Stomach (tissue), 9 donors: ENCODE data around the gene SLC51B. TPM values are rescaled to one million over a fixed set of nuclear protein-coding genes. Genes with fewer than 3 reads are reported as not detected.
"Not testable (repeated sequence)": the region's sequence is repeated elsewhere in the genome, so short reads cannot be mapped to it uniquely, and the experiment has no call there.

Experiments
- DNase-seq, 2 donors: peaks; one replicate each; pipeline versions ENCODE4 v3.0.0 to v3.0.0-alpha.2; 2013 to 2019
- H3K27ac ChIP-seq, 5 donors: fragments of 200-600 bp in 4 of 5; sonication (generic) in 4 of 5; one replicate each; pipeline ENCODE4 v1.5.1; 2013 to 2019; ENCODE audit warnings: mild to moderate bottlenecking in 1 of 5, moderate library complexity in 1 of 5
- H3K27me3 ChIP-seq, 3 donors: fragments of 200-600 bp; sonication (generic); one replicate each; pipeline ENCODE4 v1.5.1; 2017 to 2019; ENCODE audit warnings: mixed run types in 1 of 3
- H3K36me3 ChIP-seq, 4 donors: fragments of 200-600 bp; sonication (generic); 1 replicate in 3 of 4; 2 replicates in 1 of 4; pipeline ENCODE4 v1.5.1; 2016 to 2019
- H3K4me1 ChIP-seq, 4 donors: fragments of 200-600 bp; sonication (generic); one replicate each; pipeline ENCODE4 v1.5.1; 2016 to 2019
- H3K4me3 ChIP-seq, 4 donors: fragments of 200-600 bp; sonication (generic) in 3 of 4; one replicate each; pipeline ENCODE4 v1.5.1; 2016 to 2019; ENCODE audit warnings: mild to moderate bottlenecking in 1 of 4
- H3K9me3 ChIP-seq, 4 donors: fragments of 200-600 bp; sonication (generic); one replicate each; pipeline ENCODE4 v1.5.1; 2016 to 2019
- EP300 ChIP-seq: sonication (generic); formaldehyde crosslinking; IDR thresholded peaks from one replicate; pipeline ENCODE4 v1.6.1; 2017; ENCODE audit warnings: antibody characterized with exemption
- POLR2A ChIP-seq, 4 donors: fragments of 450-650 bp; IDR thresholded peaks; one replicate each; pipeline ENCODE4 v1.6.1; 2016; ENCODE audit warnings: antibody characterized with exemption in 4 of 4, control low read depth in 2 of 4, mild to moderate bottlenecking in 1 of 4, moderate library complexity in 1 of 4
- POLR2AphosphoS5 ChIP-seq, 3 donors: sonication (generic); formaldehyde crosslinking; IDR thresholded peaks; one replicate each; pipeline ENCODE4 v1.6.1; 2016; ENCODE audit warnings: antibody characterized with exemption in 3 of 3
- WGBS, 5 donors: extraction: QIAGEN DNeasy Blood & Tissue Kit in 3 of 5; methylation state at CpG; one replicate each; pipeline versions ENCODE4 v1.1.5 to v1.1.7; 2013 to 2018; 5-methylcytosine and 5-hydroxymethylcytosine counted together
- intact Hi-C: fragments of 100-400 bp; cut with DNase I; formaldehyde crosslinking; loops from one replicate; pipeline ENCODE4 v1.15.1; 2023; ENCODE audit warnings: low total_unique reads
- polyA plus RNA-seq, 3 donors: library from polyadenylated mRNA; stranded (reverse); fragments of 200-250 nt; gene quantifications; one replicate each; pipeline ENCODE4 v1.2.3, GENCODE V29; 2013
- total RNA-seq, 5 donors: library from RNA; depleted of rRNA; stranded (reverse); fragments of >200 nt; gene quantifications; one replicate each; pipeline versions ENCODE4 v1.1.0 to v1.2.3, GENCODE V29; 2014 to 2016
- TF ChIP-seq, protein P1 (sequence below), 7 experiments: fragments of 450-650 bp in 4 of 7; fragments of 200-600 bp in 3 of 7; sonication (generic) in 3 of 7; IDR thresholded peaks; one replicate each; pipeline ENCODE4 v1.5.1; 2016 to 2019; ENCODE audit warnings: antibody characterized with exemption in 7 of 7, control low read depth in 2 of 7, mild to moderate bottlenecking in 1 of 7
- donor health status: healthy with polysubstance abuse.
- donor health status: Bipolar disorder and iron deficiency.
- donor health status: healthy.

Gene SLC51B
- total and polyA plus RNA-seq, 8 donors = 0.38 to 19.7 (median 0.62) TPM; not detected in 5

DNA sequence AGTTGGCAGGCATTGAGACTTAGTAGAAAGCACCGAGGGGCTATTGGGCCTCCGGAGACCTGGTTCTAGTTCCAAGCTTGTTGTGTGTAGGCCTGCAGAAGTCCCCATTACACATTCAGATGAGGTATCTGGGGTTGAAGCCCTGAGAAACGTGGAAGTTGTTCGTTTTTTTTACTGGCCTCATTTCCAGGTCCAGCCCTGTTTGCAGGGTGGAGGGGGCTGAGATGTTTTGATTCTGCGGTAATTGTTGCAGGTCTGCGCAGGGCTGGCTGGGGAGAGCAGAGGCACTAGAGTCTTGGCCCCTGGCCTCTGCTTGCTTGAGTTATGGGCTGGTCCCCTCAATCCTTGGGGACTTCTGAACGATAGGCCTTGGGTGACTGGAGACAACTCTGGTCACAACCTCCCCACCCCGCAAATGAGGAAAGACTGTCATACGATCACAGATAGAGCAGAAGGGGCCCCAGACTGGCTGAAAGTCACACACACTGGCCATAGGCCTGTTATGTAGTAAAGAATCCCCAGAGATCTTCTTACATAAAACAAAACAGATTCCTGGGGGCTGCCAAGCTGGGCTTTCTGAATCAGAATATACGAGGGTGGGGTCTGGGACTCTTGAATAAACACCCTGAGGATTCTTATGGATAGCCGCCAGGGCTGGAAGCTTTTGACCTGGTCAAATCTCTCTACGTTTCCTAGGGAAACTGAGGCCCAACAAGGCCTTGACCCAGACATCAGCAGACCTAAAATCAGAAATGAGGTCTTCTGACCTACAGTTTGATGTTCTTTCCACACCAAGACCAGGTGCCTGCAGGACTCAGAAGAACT is 47.0 kb downstream of the SLC51B start:
- H3K4me1 ChIP-seq = peaks cover 0 to 57% (median 15%) of the 10 kb centered on the region in 4 donors
- H3K27ac ChIP-seq = no peak overlapping the region
- no peaks in the 10 kb centered on the region for H3K9me3 ChIP-seq
- H3K36me3 ChIP-seq = peaks cover 0 to 10% (median 7%) of the 10 kb centered on the region in 4 donors
- no peaks in the 10 kb centered on the region for H3K27me3 ChIP-seq
- no peak overlapping the region for H3K4me3 ChIP-seq
- no peak for DNase-seq
- intact Hi-C loops = no loop called here
- no peak for TF ChIP-seq POLR2AphosphoS5 (IDR thresholded peaks at IDR 0.05)
- WGBS, 5 donors = 78 to 85% (median 79%) methylated on average over 12 of the region's 12 CpGs

DNA sequence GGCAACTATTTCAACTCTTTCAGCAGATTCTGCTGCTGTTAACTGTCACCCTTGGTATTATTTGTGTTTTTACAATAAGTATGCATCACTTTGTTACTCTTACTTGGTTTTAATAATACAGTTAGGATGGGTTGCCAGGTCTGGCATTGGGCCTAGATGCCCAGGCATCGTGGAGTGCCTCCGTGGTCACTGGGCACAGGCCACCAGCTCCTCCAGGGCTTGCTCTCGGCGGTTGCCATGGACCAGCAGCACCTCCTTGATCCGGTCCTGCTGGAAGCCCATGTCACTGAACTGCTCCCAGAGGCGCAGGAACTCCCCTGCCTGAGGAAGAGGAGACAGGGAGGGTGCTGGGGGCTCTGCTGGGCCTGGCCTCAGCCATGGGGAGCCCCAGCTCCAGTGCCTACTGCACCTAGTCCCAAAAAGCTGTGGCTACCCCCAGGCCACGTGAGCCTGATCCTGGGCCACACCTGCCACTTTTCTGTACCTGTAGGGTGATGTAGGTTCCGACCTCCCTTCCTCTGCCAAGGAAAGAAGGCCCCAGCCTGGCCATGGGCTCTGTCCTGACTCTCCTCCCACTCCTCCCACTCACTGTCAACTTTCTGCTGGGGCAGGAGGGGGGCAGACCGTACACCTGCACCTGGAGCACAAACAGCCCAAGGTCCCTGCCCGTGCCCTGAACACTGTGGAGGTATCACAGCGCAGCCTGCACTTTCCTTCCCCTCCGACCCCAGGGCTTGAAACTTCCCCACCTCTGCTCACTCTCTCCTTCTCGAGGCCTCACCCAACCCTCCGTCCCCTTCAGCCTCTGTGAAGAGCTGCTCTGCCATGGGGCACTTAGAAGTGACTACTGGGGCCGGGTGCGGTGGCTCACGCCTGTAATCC is 48.0 kb downstream of the SLC51B start:
- WGBS, 5 donors = 86 to 91% (median 88%) methylated on average over 15 to 17 of the region's 17 CpGs
- no peak for TF ChIP-seq POLR2A (IDR thresholded peaks at IDR 0.05)
- TF ChIP-seq, protein P1, sequence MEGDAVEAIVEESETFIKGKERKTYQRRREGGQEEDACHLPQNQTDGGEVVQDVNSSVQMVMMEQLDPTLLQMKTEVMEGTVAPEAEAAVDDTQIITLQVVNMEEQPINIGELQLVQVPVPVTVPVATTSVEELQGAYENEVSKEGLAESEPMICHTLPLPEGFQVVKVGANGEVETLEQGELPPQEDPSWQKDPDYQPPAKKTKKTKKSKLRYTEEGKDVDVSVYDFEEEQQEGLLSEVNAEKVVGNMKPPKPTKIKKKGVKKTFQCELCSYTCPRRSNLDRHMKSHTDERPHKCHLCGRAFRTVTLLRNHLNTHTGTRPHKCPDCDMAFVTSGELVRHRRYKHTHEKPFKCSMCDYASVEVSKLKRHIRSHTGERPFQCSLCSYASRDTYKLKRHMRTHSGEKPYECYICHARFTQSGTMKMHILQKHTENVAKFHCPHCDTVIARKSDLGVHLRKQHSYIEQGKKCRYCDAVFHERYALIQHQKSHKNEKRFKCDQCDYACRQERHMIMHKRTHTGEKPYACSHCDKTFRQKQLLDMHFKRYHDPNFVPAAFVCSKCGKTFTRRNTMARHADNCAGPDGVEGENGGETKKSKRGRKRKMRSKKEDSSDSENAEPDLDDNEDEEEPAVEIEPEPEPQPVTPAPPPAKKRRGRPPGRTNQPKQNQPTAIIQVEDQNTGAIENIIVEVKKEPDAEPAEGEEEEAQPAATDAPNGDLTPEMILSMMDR (IDR thresholded peaks at IDR 0.05) = no peak
- TF ChIP-seq POLR2AphosphoS5 (IDR thresholded peaks at IDR 0.05) = no peak
- no peak for TF ChIP-seq EP300
- Histone ChIP-seq H3K27me3 (no peaks in the 10 kb centered on the region), H3K4me1 (peaks cover 0 to 48% (median 13%) of the 10 kb centered on the region in 4 donors), H3K27ac (peak overlapping the region in 1 of 5 donors; percentile 27), H3K36me3 (peaks cover 4 to 20% (median 17%) of the 10 kb centered on the region in 4 donors), H3K9me3 (no peaks in the 10 kb centered on the region), H3K4me3 (no peak overlapping the region)
- DNase-seq = no peak
- intact Hi-C loops = no loop called here

DNA sequence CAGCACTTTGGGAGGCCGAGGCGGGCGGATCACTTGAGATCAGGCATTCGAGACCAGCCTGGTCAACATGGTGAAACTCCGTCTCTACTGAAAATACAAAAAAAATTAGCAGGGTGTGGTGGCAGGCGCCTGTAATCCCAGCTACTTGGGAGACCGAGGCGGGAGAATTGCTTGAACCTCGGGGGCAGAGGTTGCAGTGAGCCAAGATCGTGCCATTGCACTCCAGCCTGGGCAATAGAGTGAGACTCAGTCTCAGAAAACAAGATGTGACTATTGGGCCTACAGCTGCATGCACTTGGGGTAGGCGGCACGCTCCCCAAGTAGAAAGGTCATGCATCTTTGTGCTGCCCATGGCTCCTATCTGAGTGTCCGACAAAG is 48.6 kb downstream of the SLC51B start:
- H3K27ac ChIP-seq = peak overlapping the region in 1 of 5 donors; percentile 27
- H3K4me3 ChIP-seq, intact Hi-C loops, H3K27me3 ChIP-seq, H3K9me3 ChIP-seq, DNase-seq: not testable (repeated sequence)
- peaks cover 10 to 26% (median 24%) of the 10 kb centered on the region in 4 donors for H3K36me3 ChIP-seq
- WGBS, 5 donors = 88 to 95% (median 94%) methylated on average over 13 of the region's 13 CpGs
- H3K4me1 ChIP-seq = peaks cover 0 to 43% (median 7%) of the 10 kb centered on the region in 4 donors

DNA sequence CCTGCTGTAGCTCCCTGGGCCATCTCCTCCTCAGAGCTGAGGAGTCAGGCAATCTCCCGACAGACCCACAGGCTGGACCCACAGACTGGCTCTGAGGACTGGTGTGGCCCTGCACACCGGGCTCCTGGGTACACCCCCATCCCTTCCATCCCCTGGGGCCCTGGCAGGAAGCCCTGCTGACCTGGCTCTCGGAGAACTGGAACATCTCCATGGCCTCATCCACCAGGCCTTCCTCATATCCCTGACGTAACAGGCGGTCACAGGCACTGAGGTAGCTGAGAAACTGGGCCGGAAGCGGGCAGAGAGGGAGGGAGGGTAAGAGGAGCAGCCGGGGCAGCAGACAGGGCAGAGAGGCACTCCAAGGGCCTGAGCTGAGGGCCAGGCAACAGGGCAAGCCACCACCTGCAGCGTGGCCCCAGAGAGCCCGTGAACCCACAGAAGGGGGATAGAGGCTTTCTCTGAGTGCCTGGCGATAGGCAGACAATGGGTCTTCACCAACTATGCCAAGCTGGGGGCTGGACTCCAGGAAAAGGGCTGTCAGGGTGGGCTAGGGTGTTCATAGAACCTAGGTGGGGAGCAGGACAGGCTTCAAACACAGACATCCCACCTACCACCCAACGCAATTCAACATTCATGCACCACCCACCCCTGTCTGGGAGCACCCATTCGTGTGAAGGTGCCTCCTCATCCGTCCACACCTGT is 49.3 kb downstream of the SLC51B start:
- intact Hi-C loops = no loop called here
- H3K9me3 ChIP-seq = no peaks in the 10 kb centered on the region
- no peak for DNase-seq
- H3K4me1 ChIP-seq = peaks cover 0 to 36% (median 3%) of the 10 kb centered on the region in 4 donors
- peak overlapping the region in 1 of 5 donors; percentile 27 for H3K27ac ChIP-seq
- H3K4me3 ChIP-seq = no peak overlapping the region
- H3K36me3 ChIP-seq = peaks cover 16 to 33% (median 30%) of the 10 kb centered on the region in 4 donors
- WGBS, 5 donors = 85 to 91% (median 90%) methylated on average over 14 of the region's 14 CpGs
- no peaks in the 10 kb centered on the region for H3K27me3 ChIP-seq
- TF ChIP-seq POLR2AphosphoS5 (IDR thresholded peaks at IDR 0.05) (no peak), POLR2A (IDR thresholded peaks at IDR 0.05) (no peak), EP300 (no peak)
- TF ChIP-seq, protein P1 (IDR thresholded peaks at IDR 0.05) = no peak
